ENCODE measurements around the gene BNIP5.

- no peak for TF ChIP-seq PATZ1 (CRISPR knock-in tag; IDR thresholded peaks at IDR 0.05; ENCODE audit: borderline replicate concordance)
- TF ChIP-seq ARNTL (CRISPR knock-in tag; IDR thresholded peaks at IDR 0.05; ENCODE audit: borderline replicate concordance, low read depth): no peak
- no peak for TF ChIP-seq ZFP3 (CRISPR knock-in tag; IDR thresholded peaks at IDR 0.05)
- no peak for TF ChIP-seq CREB5 (CRISPR knock-in tag; IDR thresholded peaks at IDR 0.05; ENCODE audit: low read depth)
Measured at GRCh38 chr6:36349240-36349639, 12.6 kb upstream of the BNIP5 start.
